ENCODE measurements around the gene PSAP.

The PSAP gene

DNA sequence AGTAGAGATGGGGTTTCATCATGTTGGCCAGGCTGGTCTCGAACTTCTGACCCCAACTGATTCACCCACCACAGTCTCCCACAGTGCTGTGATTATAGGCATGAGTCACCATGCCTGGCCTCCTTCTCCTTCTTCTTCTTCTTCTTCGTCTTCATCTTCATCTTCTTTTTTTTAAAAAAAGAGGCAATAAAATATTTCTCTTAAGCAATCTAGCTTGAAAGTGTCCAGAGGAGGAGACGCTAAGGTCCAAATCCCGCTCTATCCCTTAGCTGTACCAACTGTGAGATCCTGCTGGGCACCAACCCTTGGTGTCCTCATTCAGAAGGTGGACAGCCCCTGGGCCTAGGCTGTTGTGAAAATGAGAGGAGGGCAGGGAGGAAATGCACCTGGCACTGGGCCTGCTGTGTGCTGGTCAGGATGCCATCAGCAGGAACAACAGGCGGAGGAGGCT is 13.9 kb upstream of the PSAP start:
- H3K9ac ChIP-seq (ENCODE audit: low read length) = no peak overlapping the region

DNA sequence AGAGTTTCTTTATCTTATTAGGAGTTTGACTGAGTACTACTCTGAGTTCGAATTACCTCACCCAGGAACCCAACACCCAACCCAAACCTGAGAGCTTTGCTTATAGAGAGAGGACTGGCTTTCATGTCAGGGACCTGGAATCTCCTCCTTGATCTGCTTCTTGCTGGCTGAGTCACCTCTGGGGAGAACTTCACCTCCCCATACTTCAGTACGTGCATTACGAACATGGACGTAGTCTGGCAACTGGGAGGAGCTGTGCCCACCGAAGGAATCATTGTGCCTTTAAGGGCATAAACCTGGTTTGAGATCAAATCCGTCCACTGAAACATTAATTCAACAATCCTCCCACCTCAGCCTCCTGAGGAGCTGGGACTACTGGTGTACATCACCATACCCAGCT is 12.2 kb upstream of the PSAP start:
- H3K9ac ChIP-seq (ENCODE audit: low read length) = no peak overlapping the region
- no peak for TF ChIP-seq EZH2phosphoT487 (IDR thresholded peaks at IDR 0.05; ENCODE audit: low read length)
- H3K27ac ChIP-seq (ENCODE audit: low read length) = no peak overlapping the region
- H3K27me3 ChIP-seq (replicated peaks; ENCODE audit: insufficient read depth, low read length) = no peaks in the 10 kb centered on the region
- DNase-seq = no peak
- H3K36me3 ChIP-seq (replicated peaks; ENCODE audit: insufficient read depth, low read length) = no peaks in the 10 kb centered on the region
- no peaks in the 10 kb centered on the region for H3K79me2 ChIP-seq (ENCODE audit: low read length)
- H3K4me2 ChIP-seq (ENCODE audit: low read depth, low read length) = no peak overlapping the region
- no peaks in the 10 kb centered on the region for H3K9me3 ChIP-seq (replicated peaks; ENCODE audit: insufficient read depth, low read length)
- H3K4me1 ChIP-seq (ENCODE audit: low read length) = peaks cover 43% of the 10 kb centered on the region
- no peaks in the 10 kb centered on the region for H4K20me1 ChIP-seq (ENCODE audit: insufficient read depth, low read length)
- H3F3A ChIP-seq (ENCODE audit: insufficient read depth, low read length) = peaks cover 24% of the 10 kb centered on the region
- no peak overlapping the region for H3K4me3 ChIP-seq (ENCODE audit: low read length)
- no peaks in the 10 kb centered on the region for H3K9me2 ChIP-seq (replicated peaks; ENCODE audit: insufficient read depth, low read length)
- H2AFZ ChIP-seq (ENCODE audit: low read length) = no peak overlapping the region

More for the DNA sequence above, 13.9 kb upstream of the PSAP start:
- Histone ChIP-seq H3K9me3 (replicated peaks; ENCODE audit: insufficient read depth, low read length) (no peaks in the 10 kb centered on the region), H3K9me2 (replicated peaks; ENCODE audit: insufficient read depth, low read length) (no peaks in the 10 kb centered on the region), H3K79me2 (ENCODE audit: low read length) (no peaks in the 10 kb centered on the region), H2AFZ (ENCODE audit: low read length) (no peak overlapping the region), H3F3A (ENCODE audit: insufficient read depth, low read length) (peaks cover 27% of the 10 kb centered on the region), H3K4me1 (ENCODE audit: low read length) (peaks cover 46% of the 10 kb centered on the region), H4K20me1 (ENCODE audit: insufficient read depth, low read length) (no peaks in the 10 kb centered on the region), H3K36me3 (replicated peaks; ENCODE audit: insufficient read depth, low read length) (no peaks in the 10 kb centered on the region), H3K27me3 (replicated peaks; ENCODE audit: insufficient read depth, low read length) (no peaks in the 10 kb centered on the region), H3K27ac (ENCODE audit: low read length) (no peak overlapping the region), H3K4me2 (ENCODE audit: low read depth, low read length) (no peak overlapping the region), H3K4me3 (ENCODE audit: low read length) (no peak overlapping the region)
- TF ChIP-seq CTCF (IDR thresholded peaks at IDR 0.05; ENCODE audit: low read length) (no peak), EZH2phosphoT487 (IDR thresholded peaks at IDR 0.05; ENCODE audit: low read length) (no peak), EZH2 (optimal IDR thresholded peaks at IDR 0.05; ENCODE audit: low read depth, low read length) (no peak)
- DNase-seq = no peak

DNA sequence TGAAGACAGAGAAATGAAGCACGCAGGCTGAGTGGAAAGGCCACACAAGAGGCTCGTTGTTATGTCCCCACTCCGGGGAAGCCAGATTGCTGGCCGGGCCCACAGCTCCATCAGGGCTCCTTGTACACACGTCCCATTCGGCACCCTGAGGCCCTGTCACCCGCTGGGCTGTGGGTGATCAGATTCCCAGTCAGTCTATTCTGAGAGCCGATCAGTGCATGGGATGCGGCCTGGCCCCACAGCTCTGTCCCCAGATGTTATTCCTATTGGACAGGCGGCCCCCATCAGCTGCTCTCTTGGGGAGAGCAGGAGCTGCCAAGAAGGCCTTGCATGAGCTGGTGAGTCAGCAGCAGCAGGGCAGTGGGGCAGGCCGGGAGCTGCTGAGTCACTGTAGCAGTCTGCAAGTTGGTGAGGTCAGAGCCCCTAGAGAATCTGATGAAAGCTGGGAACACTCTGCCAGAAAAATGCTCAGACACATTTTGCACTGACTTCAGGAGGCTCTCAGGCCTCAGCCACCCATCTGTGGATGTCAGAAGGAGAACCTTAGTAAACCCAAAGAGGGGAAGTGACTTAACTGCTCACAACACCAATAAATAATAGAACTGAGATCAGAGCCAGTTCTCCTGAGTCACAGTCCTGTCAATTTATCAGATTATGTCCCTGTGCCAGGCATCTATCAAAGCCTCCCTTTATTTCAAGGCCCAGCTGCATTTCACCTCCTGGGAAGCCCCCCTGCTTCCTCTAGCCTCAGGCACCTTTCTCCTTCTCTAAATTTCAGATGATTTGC is 9.4 kb upstream of the PSAP start:
- no peaks in the 10 kb centered on the region for H4K20me1 ChIP-seq (ENCODE audit: insufficient read depth, low read length)
- peak overlapping the region; percentile 31 for H2AFZ ChIP-seq (ENCODE audit: low read length)
- no peaks in the 10 kb centered on the region for H3K79me2 ChIP-seq (ENCODE audit: low read length)
- TF ChIP-seq EZH2 (optimal IDR thresholded peaks at IDR 0.05; ENCODE audit: low read depth, low read length) = no peak
- TF ChIP-seq EZH2phosphoT487 (IDR thresholded peaks at IDR 0.05; ENCODE audit: low read length) = no peak
- no peak for TF ChIP-seq CTCF (IDR thresholded peaks at IDR 0.05; ENCODE audit: low read length)
- peak; percentile 70 for DNase-seq
- H3K36me3 ChIP-seq (replicated peaks; ENCODE audit: insufficient read depth, low read length) = no peaks in the 10 kb centered on the region
- no peaks in the 10 kb centered on the region for H3K9me3 ChIP-seq (replicated peaks; ENCODE audit: insufficient read depth, low read length)
- no peaks in the 10 kb centered on the region for H3K27me3 ChIP-seq (replicated peaks; ENCODE audit: insufficient read depth, low read length)
- H3F3A ChIP-seq (ENCODE audit: insufficient read depth, low read length) = peaks cover 16% of the 10 kb centered on the region
- peak overlapping the region; percentile 3; the same call in 1 of the 2 replicates for H3K4me2 ChIP-seq (ENCODE audit: low read depth, low read length)
- H3K9ac ChIP-seq (ENCODE audit: low read length) = peak overlapping the region; percentile 12; the same call in 1 of the 2 replicates
- H3K27ac ChIP-seq (ENCODE audit: low read length) = peak overlapping the region; percentile 71; the same call in 1 of the 2 replicates
- H3K9me2 ChIP-seq (replicated peaks; ENCODE audit: insufficient read depth, low read length) = no peaks in the 10 kb centered on the region
- H3K4me3 ChIP-seq (ENCODE audit: low read length) = no peak overlapping the region
- peaks cover 21% of the 10 kb centered on the region for H3K4me1 ChIP-seq (ENCODE audit: low read length)

All from MM.1S (cell line).